GM18873 (cell line): ENCODE results near the gene PUS7.
"Not testable (repeated sequence)": the region's sequence is repeated elsewhere in the genome, so short reads cannot be mapped to it uniquely, and the experiment has no call there.

Experiments used
- ATAC-seq: cut with Tn5 transposase; IDR thresholded peaks from one replicate; pipeline ENCODE4 v1.9.1; 2021; ENCODE audit warnings: mild to moderate bottlenecking, moderate library complexity, moderate number of reproducible peaks; ENCODE audit not compliant: unreplicated experiment, low FRiP score

The PUS7 gene

GRCh38 chr7:105450177-105450861 is 71.8 kb downstream of the PUS7 start:
- ATAC-seq, result no peak

GRCh38 chr7:105448181-105448580 is 73.9 kb downstream of the PUS7 start:
- ATAC-seq, result no peak

GRCh38 chr7:105444342-105444987 is 77.6 kb downstream of the PUS7 start:
- no peak for ATAC-seq

GRCh38 chr7:105442214-105442613 is 79.9 kb downstream of the PUS7 start:
- not testable (repeated sequence) for ATAC-seq

GRCh38 chr7:105439174-105439893 is 82.7 kb downstream of the PUS7 start:
- no peak for ATAC-seq

- ATAC-seq, result no peak
Measured at GRCh38 chr7:105438847-105439173, 83.3 kb downstream of the PUS7 start.

GRCh38 chr7:105438254-105438653 is 83.8 kb downstream of the PUS7 start:
- ATAC-seq, result no peak

- not testable (repeated sequence) for ATAC-seq
Measured at GRCh38 chr7:105437356-105437755, 84.7 kb downstream of the PUS7 start.

GRCh38 chr7:105429746-105430612 is 92.1 kb downstream of the PUS7 start:
- no peak for ATAC-seq

- no peak for ATAC-seq
Measured at GRCh38 chr7:105426606-105427146, 95.4 kb downstream of the PUS7 start.

- ATAC-seq, result no peak
Measured at GRCh38 chr7:105423987-105424386, 98.1 kb downstream of the PUS7 start.

- ATAC-seq, result no peak
Measured at GRCh38 chr7:105413887-105414437, 108.1 kb downstream of the PUS7 start.

- not testable (repeated sequence) for ATAC-seq
Measured at GRCh38 chr7:105410774-105411173, 111.3 kb downstream of the PUS7 start.

GRCh38 chr7:105409775-105410174 is 112.3 kb downstream of the PUS7 start:
- not testable (repeated sequence) for ATAC-seq

- no peak for ATAC-seq
Measured at GRCh38 chr7:105408791-105409410, 113.2 kb downstream of the PUS7 start.
